HG02981 (cell line): ENCODE results near the gene VOPP1.
"Not testable (repeated sequence)": the region's sequence is repeated elsewhere in the genome, so short reads cannot be mapped to it uniquely, and the experiment has no call there.

Source experiments
- ATAC-seq: cut with Tn5 transposase; IDR thresholded peaks from one replicate; pipeline ENCODE4 v1.9.1; 2021; ENCODE audit warnings: mild to moderate bottlenecking, moderate library complexity; ENCODE audit not compliant: unreplicated experiment

VOPP1 gene

DNA sequence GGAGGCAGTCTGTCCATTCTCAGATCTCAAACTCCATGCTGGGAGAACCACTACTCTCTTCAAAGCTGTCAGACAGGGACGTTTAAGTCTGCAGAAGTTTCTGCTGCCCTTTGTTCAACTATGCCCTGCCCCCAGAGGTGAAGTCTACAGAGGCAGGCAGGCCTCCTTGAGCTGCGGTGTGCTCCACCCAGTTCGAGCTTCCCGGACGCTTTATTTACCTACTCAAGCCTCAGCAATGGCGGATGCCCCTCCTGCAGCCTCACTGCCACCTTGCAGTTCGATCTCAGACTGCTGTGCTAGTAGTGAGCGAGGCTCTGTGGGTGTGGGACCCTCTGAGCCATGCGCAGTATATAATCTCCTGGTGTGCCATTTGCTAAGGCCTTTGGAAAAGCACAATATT lies 10.4 kb upstream of the VOPP1 start:
- not testable (repeated sequence) for ATAC-seq

DNA sequence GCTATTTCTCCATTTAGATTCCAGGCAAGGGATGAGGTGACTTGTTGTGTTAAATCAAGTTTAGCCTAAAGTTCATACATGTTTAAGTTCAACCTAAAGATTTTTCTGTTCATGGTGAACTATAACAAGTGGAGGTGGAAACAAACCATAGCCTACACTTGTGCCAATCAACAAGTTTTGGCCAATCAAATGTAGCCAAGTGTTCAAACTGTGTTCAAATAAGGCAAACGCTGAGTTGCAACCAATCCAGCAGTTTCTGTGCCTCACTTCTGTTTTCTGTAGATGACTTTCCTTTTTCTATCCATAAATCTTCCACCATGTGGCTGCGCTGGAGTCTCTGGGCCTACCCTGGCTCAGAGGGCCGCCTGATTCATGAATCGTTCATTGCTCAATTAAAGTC lies 4.5 kb upstream of the VOPP1 start:
- no peak for ATAC-seq

DNA sequence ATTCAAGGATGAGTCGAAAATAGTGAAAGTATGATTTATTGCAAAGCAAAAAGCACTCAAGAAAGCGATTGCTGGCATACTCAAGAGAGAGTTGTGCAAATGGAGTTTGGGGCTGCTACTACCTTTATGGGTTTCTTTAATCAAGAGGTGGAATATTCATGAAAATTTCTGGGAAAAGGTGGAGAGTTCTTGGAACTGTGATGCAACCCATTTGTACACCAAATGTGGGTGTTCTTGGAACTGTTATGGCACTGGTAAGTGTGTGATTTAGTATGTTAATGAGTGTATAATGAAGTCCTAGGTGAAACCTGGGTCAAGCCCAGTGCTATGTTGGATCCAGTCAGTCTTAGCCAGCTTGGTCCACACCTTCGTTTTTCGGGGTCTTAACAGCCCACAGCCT lies 3.4 kb upstream of the VOPP1 start:
- ATAC-seq = no peak

- no peak for ATAC-seq
Observed at GRCh38 chr7:55575098-55575497, 2.8 kb upstream of the VOPP1 start.

- no peak for ATAC-seq
Observed at GRCh38 chr7:55574051-55574717, 1.9 kb upstream of the VOPP1 start.

- ATAC-seq = no peak
Observed at GRCh38 chr7:55573234-55573900, 1.1 kb upstream of the VOPP1 start.

GRCh38 chr7:55571511-55572377 lies 558 bp downstream of the VOPP1 start:
- ATAC-seq = peak; percentile 5

DNA sequence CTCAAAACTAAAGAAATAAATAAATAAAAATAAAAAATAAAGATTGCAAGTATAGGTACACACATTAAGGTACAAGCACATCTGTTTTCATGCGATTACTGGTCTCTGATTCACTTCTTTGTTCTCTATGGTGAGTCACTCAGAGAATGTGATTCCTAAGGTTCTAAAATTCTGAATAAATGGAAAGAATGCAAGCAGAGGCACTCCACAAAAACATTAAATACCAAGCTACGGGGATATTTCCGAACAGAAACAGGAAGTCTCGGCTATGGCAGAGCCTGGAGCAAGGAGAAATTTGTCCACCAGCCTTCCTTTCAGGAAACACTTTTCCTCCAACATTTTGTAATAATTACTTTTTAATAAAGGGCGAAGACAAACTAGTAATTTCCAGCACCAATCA lies 1.4 kb downstream of the VOPP1 start:
- no peak for ATAC-seq

DNA sequence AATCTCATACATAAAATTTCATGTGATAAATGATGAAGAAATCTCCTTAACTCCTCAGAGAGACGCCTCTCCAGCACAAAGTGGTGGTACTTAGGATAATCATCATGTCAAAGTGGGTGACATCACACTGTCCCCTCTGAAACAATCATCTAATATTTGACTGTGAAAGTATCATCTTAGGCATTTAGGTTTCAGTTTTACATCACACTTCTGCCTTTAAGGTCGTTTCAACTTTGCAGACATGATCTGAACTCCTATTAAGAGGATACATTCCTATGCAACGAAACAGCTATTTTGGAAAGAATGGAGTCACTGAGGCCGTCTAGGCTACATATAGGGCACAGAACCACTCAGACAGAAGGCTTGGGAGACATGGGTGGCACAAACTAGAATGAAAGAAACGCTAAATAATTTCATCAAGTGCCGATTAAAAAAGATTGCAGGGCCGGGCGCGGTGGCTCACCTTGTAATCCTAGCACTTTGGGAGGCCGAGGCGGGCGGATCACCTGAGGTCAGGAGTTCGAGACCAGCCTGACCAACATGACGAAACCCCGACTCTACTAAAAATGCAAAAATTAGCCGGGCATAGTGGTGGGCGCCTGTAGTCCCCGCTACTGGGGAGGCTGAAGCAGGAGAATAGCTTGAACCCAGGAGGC lies 2.0 kb downstream of the VOPP1 start:
- ATAC-seq = peak; percentile 41

DNA sequence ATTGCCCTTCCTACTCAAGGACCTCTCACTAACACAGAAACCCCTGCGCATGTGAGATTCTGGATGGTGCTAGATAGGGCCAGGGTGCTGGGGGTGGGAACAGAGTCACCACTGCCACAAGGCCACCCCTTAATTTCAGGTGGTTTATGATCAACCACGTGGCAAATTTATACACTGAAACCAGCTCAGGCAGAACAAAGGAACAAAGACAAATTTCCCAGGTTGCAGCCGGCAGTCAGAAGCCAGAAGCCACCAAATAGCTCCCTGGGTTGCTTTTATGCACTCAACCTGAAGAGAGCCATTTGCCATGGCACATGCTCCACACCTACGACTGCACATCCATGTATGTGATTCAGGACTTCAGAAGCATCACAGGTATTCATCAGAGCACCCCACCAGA lies 2.5 kb downstream of the VOPP1 start:
- ATAC-seq = peak; percentile 15

DNA sequence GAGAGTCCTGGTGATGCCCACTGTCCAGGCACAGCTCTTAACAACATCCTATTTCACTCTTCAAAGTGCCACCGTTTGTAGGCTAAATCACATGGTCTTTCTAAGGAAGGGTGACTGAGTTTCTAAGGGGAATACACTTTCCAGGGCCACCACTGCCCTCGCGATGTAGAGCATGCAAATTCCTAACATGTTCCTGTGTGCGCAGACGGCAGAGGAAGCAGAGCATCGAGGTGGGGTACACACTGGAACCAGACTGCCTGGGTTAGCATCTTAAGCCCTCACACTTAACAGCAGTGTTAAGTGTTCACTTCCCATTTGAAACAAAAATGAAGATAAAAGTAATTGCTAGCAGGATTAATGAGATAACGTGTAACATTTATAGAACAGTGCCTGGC lies 3.0 kb downstream of the VOPP1 start:
- ATAC-seq = no peak

GRCh38 chr7:55568613-55569268 lies 3.6 kb downstream of the VOPP1 start:
- ATAC-seq = no peak

DNA sequence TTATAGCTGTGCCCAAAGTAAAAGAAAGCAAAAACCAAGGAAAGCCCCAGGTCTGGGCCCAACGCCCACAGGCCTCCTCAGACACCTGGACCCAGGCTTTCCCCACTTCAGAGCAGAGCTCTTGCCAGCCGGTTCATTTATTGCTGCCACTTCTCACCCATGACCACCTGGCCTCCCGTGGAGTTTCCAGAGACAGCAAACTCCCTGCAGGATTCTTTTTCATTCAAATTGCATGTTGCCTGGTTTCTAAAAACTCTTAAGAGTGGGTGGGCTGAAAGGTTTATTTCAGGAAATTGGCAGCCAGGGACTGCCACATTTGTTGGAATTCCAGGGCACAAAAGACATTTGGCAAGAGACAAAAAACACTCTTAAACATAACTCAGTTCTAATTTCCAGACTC lies 4.7 kb downstream of the VOPP1 start:
- no peak for ATAC-seq

GRCh38 chr7:55565681-55566080 lies 6.6 kb downstream of the VOPP1 start:
- no peak for ATAC-seq

GRCh38 chr7:55563596-55564325 lies 8.5 kb downstream of the VOPP1 start:
- ATAC-seq = no peak

GRCh38 chr7:55561690-55562089 lies 10.6 kb downstream of the VOPP1 start:
- no peak for ATAC-seq

- ATAC-seq = no peak
Observed at GRCh38 chr7:55558962-55559920, 13.1 kb downstream of the VOPP1 start.

GRCh38 chr7:55557666-55558188 lies 14.6 kb downstream of the VOPP1 start:
- ATAC-seq = peak; percentile 82

- no peak for ATAC-seq
Observed at GRCh38 chr7:55556492-55556891, 15.8 kb downstream of the VOPP1 start.
